Measurements from ENCODE around the gene UBASH3B.

Gene UBASH3B

DNA sequence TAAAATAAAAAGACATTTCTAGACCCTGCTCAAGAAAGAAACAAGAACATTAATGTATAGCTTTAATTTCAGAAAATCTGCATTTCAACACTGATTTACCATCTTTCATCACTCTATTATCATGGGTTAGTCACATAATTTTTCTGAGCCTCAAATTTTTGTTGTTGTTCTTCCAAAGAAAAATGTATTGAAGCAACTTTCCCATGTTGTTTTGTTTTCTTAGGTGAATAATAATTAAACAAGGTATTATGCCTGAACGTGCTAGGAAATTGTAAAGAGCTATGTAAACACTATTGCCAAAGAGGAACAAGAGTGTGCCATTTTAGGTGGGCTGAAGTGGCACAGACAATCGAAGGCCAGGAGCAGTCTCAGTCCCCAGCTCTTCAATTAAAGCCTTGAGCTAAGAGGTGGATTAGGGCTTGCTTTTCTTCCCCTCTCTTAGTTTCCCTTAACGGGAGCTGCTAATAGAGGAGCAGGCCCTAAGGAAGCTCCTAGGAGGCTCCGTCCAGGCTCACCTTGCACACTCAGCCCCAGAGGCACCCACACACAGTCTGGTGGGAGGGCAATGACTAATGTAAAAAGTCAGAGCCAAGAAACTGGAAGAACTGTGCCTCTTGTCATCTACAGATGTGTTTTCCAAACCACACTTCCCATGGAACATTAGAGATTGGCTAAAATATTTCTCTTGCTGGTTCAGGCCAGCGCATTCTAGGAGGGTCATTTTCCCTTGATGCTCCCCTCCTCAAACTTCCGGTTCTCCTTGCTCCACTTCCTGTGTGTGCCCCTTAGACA, 8.8 kb upstream of the UBASH3B start:
- DNase-seq (ENCODE audit: low read depth in 3 of 3, low spot score in 1 of 3) = no peak

DNA sequence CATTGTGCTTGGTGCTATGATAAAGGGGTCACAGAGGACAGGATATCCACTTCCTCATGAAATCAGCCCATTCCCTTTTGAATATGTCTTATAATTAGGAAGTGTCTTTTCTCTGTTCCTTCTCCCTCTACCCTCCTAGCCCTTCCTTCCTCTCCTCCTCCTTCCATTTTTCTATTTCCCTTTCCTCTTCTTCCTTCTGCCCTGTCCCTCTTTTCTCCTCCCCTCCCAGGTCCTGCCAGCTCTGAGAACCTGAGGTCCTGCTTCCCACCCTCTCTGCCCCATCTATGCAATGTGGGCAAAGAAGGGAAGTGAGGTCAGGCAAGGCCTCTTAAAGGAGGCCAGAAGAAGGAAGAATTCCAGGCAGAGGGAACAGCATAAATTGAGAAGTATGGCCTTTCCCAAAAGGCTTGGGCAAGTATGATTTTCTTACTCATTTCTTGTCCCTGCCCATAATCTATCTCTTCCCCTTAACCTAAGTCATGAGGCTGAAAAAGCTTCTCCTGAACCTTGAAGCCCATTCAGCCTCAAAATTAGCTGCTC, 7.7 kb upstream of the UBASH3B start:
- DNase-seq (ENCODE audit: low read depth in 3 of 3, low spot score in 1 of 3) = no peak

- DNase-seq (ENCODE audit: low read depth in 3 of 3, low spot score in 1 of 3) = no peak
These were observed 6.4 kb upstream of the UBASH3B start for GRCh38 chr11:122649116-122649515.

DNA sequence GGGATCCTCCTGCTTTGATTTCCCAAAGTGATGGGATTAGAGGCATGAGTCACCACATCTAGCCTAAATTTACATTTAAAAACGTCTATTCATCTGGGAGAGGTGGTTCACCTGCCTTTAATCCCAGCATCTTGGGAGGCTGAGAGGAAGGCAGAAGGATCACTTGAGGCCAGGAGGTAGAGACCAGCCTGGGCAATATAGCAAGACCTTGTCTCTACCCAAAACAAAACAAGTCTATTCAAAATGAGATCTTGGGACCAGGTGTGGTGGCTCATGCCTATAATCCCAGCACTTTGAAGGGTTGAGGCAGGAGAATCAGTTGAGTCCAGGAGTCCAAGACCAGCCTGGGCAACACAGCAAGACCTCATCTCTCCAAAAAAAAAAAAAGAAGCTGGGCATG, 4.9 kb upstream of the UBASH3B start:
- no peak for DNase-seq (ENCODE audit: low read depth in 3 of 3, low spot score in 1 of 3)

GRCh38 chr11:122652495-122652894, 3.0 kb upstream of the UBASH3B start:
- no peak for DNase-seq (ENCODE audit: low read depth in 3 of 3, low spot score in 1 of 3)

- DNase-seq (ENCODE audit: low read depth in 3 of 3, low spot score in 1 of 3) = no peak
These were observed 1.5 kb upstream of the UBASH3B start for GRCh38 chr11:122653916-122654585.

GRCh38 chr11:122656073-122656630, 630 bp downstream of the UBASH3B start:
- DNase-seq (ENCODE audit: low read depth in 3 of 3, low spot score in 1 of 3) = no peak

DNA sequence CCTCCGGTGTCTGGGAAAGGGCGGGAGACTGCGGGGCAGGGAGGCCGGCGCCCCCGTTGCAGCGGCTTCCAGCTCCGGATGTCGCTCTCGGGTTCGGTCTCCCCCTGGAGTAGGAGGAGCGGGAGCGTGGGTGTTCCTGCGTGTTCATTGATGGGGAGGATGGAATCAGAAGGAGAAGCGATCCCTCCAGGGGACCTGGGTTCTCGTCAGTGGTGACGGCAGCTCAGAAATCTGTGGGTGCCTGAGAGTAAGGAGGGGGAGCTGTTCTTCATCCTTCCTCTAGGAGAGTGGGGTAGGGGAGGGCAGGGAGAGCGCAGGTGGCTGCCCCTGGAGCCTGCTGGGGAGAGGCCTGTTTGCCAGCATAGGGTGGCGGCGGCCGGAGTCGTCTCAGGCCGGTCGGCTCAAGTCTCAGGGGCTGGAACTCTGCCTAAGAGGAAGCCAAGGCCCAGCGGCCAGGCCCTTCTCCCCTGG, 1.1 kb downstream of the UBASH3B start:
- DNase-seq (ENCODE audit: low read depth in 3 of 3, low spot score in 1 of 3) = peak in 1 of 3 donors; percentile 30

DNA sequence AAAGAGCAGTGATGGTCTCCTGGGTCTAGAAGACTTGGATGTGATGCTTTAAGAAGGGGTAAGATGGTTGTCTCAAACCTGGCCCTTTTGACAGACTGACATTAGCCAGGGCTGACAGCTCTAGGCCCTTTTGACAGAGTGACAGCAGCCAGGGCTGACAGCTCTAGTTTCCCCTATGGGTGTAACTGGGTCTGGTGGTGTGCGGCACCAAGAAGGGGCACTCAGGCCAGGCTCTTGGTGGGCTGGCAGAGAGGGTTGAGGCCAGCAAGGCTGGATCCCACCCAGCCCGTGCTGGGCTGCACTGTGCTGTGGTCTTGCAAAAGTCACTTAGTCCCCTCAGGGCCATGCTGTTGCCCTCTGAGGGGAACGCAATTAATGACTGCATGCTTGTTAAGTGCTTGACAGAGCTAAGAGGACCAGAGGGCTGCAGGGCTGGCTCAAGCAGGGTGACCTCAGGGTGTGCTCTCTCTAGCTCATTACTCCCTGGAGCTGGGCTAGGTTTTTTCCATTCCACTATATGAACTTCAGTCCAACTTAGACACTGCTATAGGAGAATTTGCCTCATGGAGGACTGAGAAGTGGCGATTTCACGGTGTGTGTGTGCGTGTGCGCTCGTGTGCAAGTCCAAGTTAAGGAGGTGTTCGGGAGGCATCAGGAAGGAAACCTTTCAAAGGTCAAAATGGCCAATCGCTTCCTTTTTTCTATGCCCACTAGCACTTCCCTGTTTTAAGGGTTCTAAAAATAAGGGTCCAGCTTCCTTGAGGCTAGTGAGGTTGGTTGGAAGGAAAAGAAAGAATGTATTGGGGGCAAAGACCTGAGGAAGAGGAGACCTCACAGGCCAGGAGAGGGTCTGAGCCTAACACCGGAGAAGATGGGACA, 4.4 kb downstream of the UBASH3B start:
- DNase-seq (ENCODE audit: low read depth in 3 of 3, low spot score in 1 of 3) = no peak

GRCh38 chr11:122661182-122661945, 5.8 kb downstream of the UBASH3B start:
- no peak for DNase-seq (ENCODE audit: low read depth in 3 of 3, low spot score in 1 of 3)

DNA sequence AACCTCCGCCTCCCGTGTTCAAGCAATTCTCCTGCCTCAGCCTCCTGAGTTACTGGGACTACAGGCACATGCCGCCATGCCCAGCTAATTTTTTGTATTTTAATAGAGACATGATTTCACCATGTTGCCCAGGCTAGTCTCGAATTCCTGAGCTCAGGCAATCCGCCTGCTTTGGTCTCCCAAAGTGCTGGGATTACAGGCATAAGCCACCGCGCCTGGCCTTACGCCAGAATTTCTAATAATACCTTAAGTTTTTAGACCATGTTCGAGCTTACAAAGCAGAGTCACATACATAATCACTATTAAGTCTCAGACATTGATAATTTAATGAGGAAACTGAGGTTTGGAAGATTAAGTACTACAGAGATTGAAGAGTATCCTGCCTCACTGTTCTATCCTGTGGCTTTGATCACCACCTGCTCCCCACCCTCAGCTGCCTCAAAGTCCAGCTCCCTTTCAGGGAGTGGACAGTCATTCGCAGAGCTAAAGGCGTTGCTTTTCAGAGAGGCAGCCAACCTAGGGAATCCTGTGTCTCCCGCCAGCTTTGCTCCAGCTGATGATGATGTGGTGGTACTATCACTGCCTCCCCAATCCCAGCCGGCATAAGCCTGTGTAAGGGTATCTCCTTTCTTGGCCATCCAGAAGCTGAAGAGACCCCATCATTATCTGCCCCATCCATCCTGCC, 7.7 kb downstream of the UBASH3B start:
- DNase-seq (ENCODE audit: low read depth in 3 of 3, low spot score in 1 of 3) = no peak

DNA sequence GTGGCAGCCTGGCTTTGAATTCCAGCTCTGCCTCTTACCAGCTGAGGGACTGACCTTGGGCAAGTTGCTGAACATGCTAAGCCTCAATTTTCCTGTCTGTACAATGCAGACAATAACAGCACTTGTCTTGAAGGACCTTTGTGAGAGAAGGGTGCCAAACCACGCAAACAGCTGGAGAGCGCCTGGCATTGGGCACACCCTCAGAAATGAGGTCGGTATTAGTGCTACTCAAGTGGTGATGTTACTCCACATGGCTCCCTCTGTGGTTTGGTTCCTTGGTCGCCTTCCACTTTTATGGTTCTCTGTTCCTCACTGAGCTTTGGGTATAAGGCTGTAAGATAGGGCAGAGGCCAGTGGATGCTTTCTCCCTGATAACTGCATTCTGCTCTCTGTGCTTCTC, 8.2 kb downstream of the UBASH3B start:
- no peak for DNase-seq (ENCODE audit: low read depth in 3 of 3, low spot score in 1 of 3)

DNA sequence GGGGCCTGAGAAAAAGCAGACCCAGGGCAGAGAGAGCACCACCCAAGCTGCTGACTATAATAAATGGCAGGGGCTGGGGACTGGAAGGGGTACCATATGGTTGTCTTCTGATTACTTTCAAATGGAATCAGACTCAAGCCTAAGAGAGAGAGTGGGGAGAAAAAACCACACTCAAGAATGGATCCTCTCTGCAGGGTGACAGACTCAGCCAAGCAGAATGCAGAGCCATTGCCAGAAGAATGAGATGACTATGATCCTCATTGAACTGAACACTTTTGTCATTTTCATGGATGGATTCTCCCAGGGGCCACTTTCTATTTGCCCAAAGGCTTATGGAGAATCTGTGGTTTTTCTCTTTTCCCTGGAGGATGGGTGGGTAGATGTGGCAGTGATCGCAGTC, 8.7 kb downstream of the UBASH3B start:
- no peak for DNase-seq (ENCODE audit: low read depth in 3 of 3, low spot score in 1 of 3)

GRCh38 chr11:122665861-122666260, 10.3 kb downstream of the UBASH3B start:
- no peak for DNase-seq (ENCODE audit: low read depth in 3 of 3, low spot score in 1 of 3)

DNA sequence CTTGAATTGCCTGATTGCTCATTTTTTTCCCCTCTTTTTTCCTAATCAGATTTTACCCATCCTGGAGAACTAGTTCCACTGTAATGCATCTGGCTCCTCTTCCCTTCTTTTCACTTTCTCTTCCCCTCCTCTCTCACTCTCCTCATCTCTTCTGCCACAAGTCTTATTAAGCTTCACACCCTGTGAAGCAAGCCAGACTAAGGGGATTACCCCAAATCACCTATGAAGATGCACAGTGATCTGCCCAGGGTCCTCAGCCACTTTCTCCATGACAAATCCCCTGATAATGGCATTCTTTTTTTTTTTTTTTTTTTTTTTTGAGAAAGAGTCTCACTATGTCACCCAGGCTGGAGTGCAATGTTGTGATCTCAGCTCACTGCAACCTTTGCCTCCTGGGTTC, 11.2 kb downstream of the UBASH3B start:
- no peak for DNase-seq (ENCODE audit: low read depth in 3 of 3, low spot score in 1 of 3)

DNA sequence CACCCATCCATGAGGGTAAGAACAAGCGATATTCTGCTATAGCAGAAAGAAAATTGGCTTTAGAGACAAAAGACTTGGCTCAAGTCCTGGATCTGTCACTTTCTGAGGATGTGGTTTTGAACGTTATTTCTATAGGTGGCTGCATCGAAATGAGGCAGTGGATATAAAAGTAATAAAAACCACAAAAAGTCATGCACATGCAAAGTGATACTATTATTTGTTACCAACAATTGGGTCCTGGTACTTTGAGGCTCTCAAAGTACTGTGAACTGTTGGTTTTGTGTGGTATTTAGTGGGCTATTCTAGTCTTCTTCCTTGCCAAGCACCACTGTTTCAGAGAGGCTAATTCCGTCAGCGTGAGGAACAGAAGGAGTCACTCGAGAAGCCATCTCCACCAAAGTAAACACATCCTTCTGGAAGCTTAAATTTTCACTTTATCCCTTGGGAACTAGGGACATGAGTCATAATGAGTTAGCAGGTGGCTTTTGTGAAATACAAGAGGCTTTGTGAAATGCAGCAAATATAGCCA, 13.1 kb downstream of the UBASH3B start:
- no peak for DNase-seq (ENCODE audit: low read depth in 3 of 3, low spot score in 1 of 3)

DNA sequence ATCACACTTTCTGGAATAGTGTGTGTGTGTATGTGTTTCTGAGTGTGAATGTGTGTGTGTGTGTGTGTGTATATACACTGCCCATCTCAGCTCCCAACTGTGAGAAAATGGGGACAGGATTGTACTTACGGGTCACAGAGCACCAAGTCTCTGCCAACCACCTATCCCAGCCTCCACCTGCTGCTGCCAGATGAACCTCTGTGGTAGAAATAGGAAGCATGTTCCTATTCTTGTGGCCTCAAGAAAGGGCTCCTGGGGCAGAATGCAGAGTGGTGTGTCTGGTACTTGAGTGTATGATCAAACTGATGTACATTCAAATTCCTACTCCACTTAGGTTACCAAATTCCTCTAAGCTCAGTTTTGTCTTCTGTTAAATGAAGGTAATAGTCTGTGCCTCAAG, 14.6 kb downstream of the UBASH3B start:
- DNase-seq (ENCODE audit: low read depth in 3 of 3, low spot score in 1 of 3) = no peak

DNA sequence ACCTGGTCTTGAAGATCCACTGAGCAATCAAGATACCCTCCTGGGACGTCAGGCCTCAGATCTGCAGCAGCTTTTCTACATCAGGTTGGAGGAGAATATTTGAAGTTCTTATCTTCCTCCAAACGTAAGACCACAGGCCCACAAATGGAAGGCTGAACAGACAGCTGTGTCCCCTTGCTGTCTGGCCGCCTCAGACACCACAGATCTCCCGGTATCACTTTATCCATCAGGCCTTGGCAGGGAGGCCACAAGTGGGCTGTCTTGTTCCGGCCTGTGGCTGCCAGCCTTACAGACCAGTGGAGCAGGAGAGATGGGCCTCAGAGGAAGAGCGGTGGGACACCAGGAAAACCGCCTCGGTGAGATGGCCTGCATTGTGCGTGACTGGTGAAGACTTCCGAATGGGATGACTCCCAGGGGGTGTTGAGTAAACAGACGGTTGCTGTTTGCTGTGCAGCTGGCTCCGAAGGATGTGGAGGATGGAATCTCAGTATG, 15.9 kb downstream of the UBASH3B start:
- no peak for DNase-seq (ENCODE audit: low read depth in 3 of 3, low spot score in 1 of 3)

DNA sequence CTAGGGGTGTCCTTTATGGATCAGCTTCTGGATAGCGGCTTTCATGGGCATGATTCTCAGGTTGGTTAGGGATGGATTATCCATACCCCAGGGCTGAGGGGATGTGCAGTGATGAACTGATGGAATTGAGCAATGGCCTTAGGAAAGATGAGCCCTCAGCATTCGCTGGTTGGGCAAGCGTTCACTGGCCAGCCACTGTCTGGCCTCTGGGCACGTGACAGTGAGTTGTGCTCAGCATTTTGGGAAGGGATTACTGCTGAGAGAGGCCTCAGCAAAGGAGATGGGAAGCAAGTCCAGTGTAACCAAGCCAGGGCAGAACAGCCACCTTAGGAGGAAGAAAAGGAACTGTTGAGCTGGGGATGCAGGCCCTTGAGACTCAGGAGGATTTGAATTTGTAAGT, 17.4 kb downstream of the UBASH3B start:
- DNase-seq (ENCODE audit: low read depth in 3 of 3, low spot score in 1 of 3) = no peak
